Hepatocyte (in vitro differentiated cells): Measurements from ENCODE around the gene BIRC2. TPM values are rescaled to one million over a fixed set of nuclear protein-coding genes. Genes with fewer than 3 reads are reported as not detected.

Source experiments
- DNase-seq: peaks from one replicate; pipeline ENCODE4 v3.0.0-alpha.2; 2016; ENCODE audit warnings: low spot score
- H2AFZ ChIP-seq: fragments of 200-600 bp; sonication (generic); 2 replicates; pipeline ENCODE4 v1.6.0; 2016; ENCODE audit warnings: antibody characterized with exemption, mild to moderate bottlenecking
- H3K27ac ChIP-seq: fragments of 200-600 bp; sonication (generic); 2 replicates; pipeline ENCODE4 v1.5.1; 2016; ENCODE audit warnings: mild to moderate bottlenecking
- H3K27me3 ChIP-seq: fragments of 200-600 bp; sonication (generic); 2 replicates; pipeline ENCODE4 v1.6.1; 2016
- H3K36me3 ChIP-seq: fragments of 200-600 bp; sonication (generic); replicated peaks from 2 replicates; pipeline ENCODE4 v1.5.1; 2016; ENCODE audit warnings: low read depth; ENCODE audit not compliant: insufficient read depth
- H3K4me1 ChIP-seq: fragments of 200-600 bp; sonication (generic); 2 replicates; pipeline ENCODE4 v1.5.1; 2016; ENCODE audit warnings: mild to moderate bottlenecking, moderate library complexity; ENCODE audit not compliant: insufficient read depth
- H3K4me2 ChIP-seq: fragments of 200-600 bp; sonication (generic); 2 replicates; pipeline ENCODE4 v1.6.0; 2016
- H3K4me3 ChIP-seq: fragments of 200-600 bp; sonication (generic); 2 replicates; pipeline ENCODE4 v1.5.1; 2016; ENCODE audit warnings: mild to moderate bottlenecking
- H3K79me2 ChIP-seq: fragments of 200-600 bp; sonication (generic); 2 replicates; pipeline ENCODE4 v1.6.0; 2017; ENCODE audit warnings: mild to moderate bottlenecking
- H3K9me2 ChIP-seq: fragments of 200-600 bp; sonication (generic); replicated peaks from 2 replicates; pipeline ENCODE4 v1.6.0; 2017; ENCODE audit warnings: mild to moderate bottlenecking; ENCODE audit not compliant: insufficient read depth
- H3K9me3 ChIP-seq: fragments of 200-600 bp; sonication (generic); 2 replicates; pipeline ENCODE4 v1.5.1; 2016; ENCODE audit warnings: low read depth, mild to moderate bottlenecking
- H4K20me1 ChIP-seq: fragments of 200-600 bp; sonication (generic); 2 replicates; pipeline ENCODE4 v1.6.0; 2016; ENCODE audit warnings: mild to moderate bottlenecking; ENCODE audit not compliant: insufficient read depth, poor library complexity, severe bottlenecking
- CTCF ChIP-seq: fragments of 200-600 bp; sonication (generic); IDR thresholded peaks from 2 replicates; pipeline ENCODE4 v1.5.1; 2016; ENCODE audit warnings: antibody characterized with exemption, mild to moderate bottlenecking; ENCODE audit not compliant: poor library complexity
- EZH2 ChIP-seq: fragments of 200-600 bp; sonication (generic); IDR thresholded peaks from 2 replicates; pipeline ENCODE4 v1.6.1; 2016; ENCODE audit warnings: antibody characterized with exemption, mild to moderate bottlenecking, borderline replicate concordance
- EZH2phosphoT487 ChIP-seq: fragments of 200-600 bp; sonication (generic); IDR thresholded peaks from one replicate; pipeline ENCODE4 v1.6.1; 2018; ENCODE audit warnings: antibody characterized with exemption, mild to moderate bottlenecking, low read depth, moderate library complexity; ENCODE audit not compliant: unreplicated experiment, severe bottlenecking
- WGBS: methylation state at CpG from one replicate; pipeline ENCODE4 v1.1.6; 2016; ENCODE audit warnings: low lambda C conversion rate; ENCODE audit errors: missing lambda C conversion rate; 5-methylcytosine and 5-hydroxymethylcytosine counted together
- polyA plus RNA-seq: library from polyadenylated mRNA; unstranded; fragments of >200 nt; fragmentation: Nextera tagmentation; extraction: Ambion mirVana; gene quantifications from 2 replicates; pipeline ENCODE4 v1.2.1, GENCODE V29; 2016
- total RNA-seq: library from RNA; depleted of rRNA; stranded (reverse); fragments of >200 nt; gene quantifications from 2 replicates; pipeline ENCODE4 v1.2.3, GENCODE V29; 2014

Gene BIRC2
- total and polyA plus RNA-seq, 2 experiments from 2014 or later, result 37.7 to 85.7 TPM

- Histone ChIP-seq H3K79me2 (no peaks in the 10 kb centered on the region), H2AFZ (peak overlapping the region; percentile 59), H3K36me3 (no peaks in the 10 kb centered on the region), H3K4me3 (peak overlapping the region; percentile 2), H4K20me1 (no peaks in the 10 kb centered on the region), H3K9me3 (no peaks in the 10 kb centered on the region), H3K27ac (peak overlapping the region; percentile 38), H3K4me2 (peak overlapping the region; percentile 77), H3K9me2 (no peaks in the 10 kb centered on the region), H3K27me3 (no peaks in the 10 kb centered on the region), H3K4me1 (peaks cover 15% of the 10 kb centered on the region)
- 65% methylated on average over 7 of the region's 7 CpGs for WGBS
- TF ChIP-seq CTCF (no peak), EZH2phosphoT487 (no peak), EZH2 (no peak)
- DNase-seq, result no peak
These were observed 29.3 kb upstream of the BIRC2 start for GRCh38 chr11:102317768-102318103.

- Histone ChIP-seq H3K4me3 (no peak overlapping the region), H3K9me2 (no peaks in the 10 kb centered on the region), H3K79me2 (no peaks in the 10 kb centered on the region), H3K36me3 (no peaks in the 10 kb centered on the region), H3K9me3 (no peaks in the 10 kb centered on the region), H3K4me2 (peak overlapping the region; percentile 27), H3K27ac (no peak overlapping the region), H4K20me1 (no peaks in the 10 kb centered on the region), H3K27me3 (no peaks in the 10 kb centered on the region), H3K4me1 (peaks cover 9% of the 10 kb centered on the region), H2AFZ (no peak overlapping the region)
- no peak for DNase-seq
- no peak for TF ChIP-seq EZH2phosphoT487
- TF ChIP-seq EZH2, result no peak
- TF ChIP-seq CTCF, result no peak
- whole genome bisulfite sequencing, result 89% methylated on average over 1 of the region's 1 CpG
These were observed 28.5 kb upstream of the BIRC2 start for GRCh38 chr11:102318469-102318868.

- no peaks in the 10 kb centered on the region for H3K79me2 ChIP-seq
- H3K27me3 ChIP-seq, result no peaks in the 10 kb centered on the region
- no peak overlapping the region for H2AFZ ChIP-seq
- H3K27ac ChIP-seq, result no peak overlapping the region
- no peaks in the 10 kb centered on the region for H3K9me2 ChIP-seq
- no peak overlapping the region for H3K4me3 ChIP-seq
- no peaks in the 10 kb centered on the region for H3K36me3 ChIP-seq
- H3K9me3 ChIP-seq, result no peaks in the 10 kb centered on the region
- TF ChIP-seq EZH2 (no peak), EZH2phosphoT487 (no peak), CTCF (no peak)
- no peak overlapping the region for H3K4me2 ChIP-seq
- DNase-seq, result no peak
- WGBS, result 94% methylated on average over 2 of the region's 2 CpGs
- no peaks in the 10 kb centered on the region for H4K20me1 ChIP-seq
- peaks cover 4% of the 10 kb centered on the region for H3K4me1 ChIP-seq
These were observed 27.5 kb upstream of the BIRC2 start for GRCh38 chr11:102319544-102319943.

GRCh38 chr11:102320188-102320587, 26.8 kb upstream of the BIRC2 start:
- no peak for TF ChIP-seq CTCF
- no peak for TF ChIP-seq EZH2phosphoT487
- no peak overlapping the region for H3K27ac ChIP-seq

More at GRCh38 chr11:102320188-102320587, 26.8 kb upstream of the BIRC2 start:
- Histone ChIP-seq H3K79me2 (no peaks in the 10 kb centered on the region), H3K36me3 (no peaks in the 10 kb centered on the region), H3K27me3 (no peaks in the 10 kb centered on the region), H3K9me2 (no peaks in the 10 kb centered on the region), H3K4me3 (no peak overlapping the region), H3K4me1 (peaks cover 4% of the 10 kb centered on the region), H3K9me3 (no peaks in the 10 kb centered on the region), H3K4me2 (no peak overlapping the region), H2AFZ (no peak overlapping the region), H4K20me1 (no peaks in the 10 kb centered on the region)
- no peak for DNase-seq
